NB4 (cell line): ENCODE data around the gene DIP2C.

Source experiments
- CTCF ChIP-seq: IDR thresholded peaks from one replicate; pipeline ENCODE4 v1.5.1; 2012; ENCODE audit warnings: low read depth, low read length
- MAX ChIP-seq: IDR thresholded peaks from 2 replicates; pipeline ENCODE4 v1.6.1; 2011; ENCODE audit warnings: low read depth, low read length
- MYC ChIP-seq: IDR thresholded peaks from 2 replicates; pipeline ENCODE4 v1.6.1; 2011; ENCODE audit warnings: low read depth, low read length
- POLR2A ChIP-seq: IDR thresholded peaks from 2 replicates; pipeline ENCODE4 v1.6.1; 2011; ENCODE audit warnings: mild to moderate bottlenecking; ENCODE audit not compliant: insufficient read length; ENCODE audit errors: extremely low read depth

- TF ChIP-seq CTCF (no peak), POLR2A (no peak), MAX (no peak), MYC (no peak)
Measured at GRCh38 chr10:267705-268104, 421.8 kb downstream of the DIP2C start.
